ENCODE measurements around the gene NHS. TPM values are rescaled to one million over a fixed set of nuclear protein-coding genes. Genes with fewer than 3 reads are reported as not detected.

The NHS gene
- total RNA-seq = 102 and 117 TPM in 2 replicates
- long read RNA-seq, full-length matches to known transcripts = 6 of 267 reads
- long read RNA-seq, partial matches to known transcripts = 202 of 267 reads
- long read RNA-seq, other reads (novel, unspliced or antisense) = 59 of 267 reads

GRCh38 chrX:17374619-17375366 is at the start of gene NHS:
TSS of gene NHS (plus strand) at chrX:17375200. CDS start at chrX:17375758, 558 bp downstream.
- DNase-seq (ENCODE audit: low spot score, unreplicated experiment) = peak; percentile 86
- Mint-ChIP-seq H3K9me3 (ENCODE audit: low read depth) (peaks cover under 1% of the 10 kb centered on the region), H3K4me1 (ENCODE audit: low read depth) (peaks cover 24% of the 10 kb centered on the region), H3K36me3 (ENCODE audit: insufficient read depth) (peaks cover 4% of the 10 kb centered on the region), H3K4me3 (ENCODE audit: low read depth) (peak within 1 kb of the TSS; percentile 89), H3K27ac (peak within 1 kb of the TSS; percentile 63), H3K27me3 (peaks cover 15% of the 10 kb centered on the region)
- TF ChIP-seq CTCF (IDR thresholded peaks at IDR 0.05; ENCODE audit: unreplicated experiment) = peak; percentile 81

- no peak for DNase-seq (ENCODE audit: low spot score, unreplicated experiment)
- TF ChIP-seq CTCF (IDR thresholded peaks at IDR 0.05; ENCODE audit: unreplicated experiment) = no peak
- no peak overlapping the region for H3K4me3 Mint-ChIP-seq (ENCODE audit: low read depth)
Observed at GRCh38 chrX:17328837-17329236, 46.2 kb upstream of the NHS start.

GRCh38 chrX:17336377-17336776 is 38.6 kb upstream of the NHS start:
- no peak overlapping the region for H3K4me3 Mint-ChIP-seq (ENCODE audit: low read depth)
- no peaks in the 10 kb centered on the region for H3K36me3 Mint-ChIP-seq (ENCODE audit: insufficient read depth)
- H3K9me3 Mint-ChIP-seq (ENCODE audit: low read depth) = peaks cover 6% of the 10 kb centered on the region
- TF ChIP-seq CTCF (IDR thresholded peaks at IDR 0.05; ENCODE audit: unreplicated experiment) = no peak
- no peak for DNase-seq (ENCODE audit: low spot score, unreplicated experiment)
- no peak overlapping the region for H3K27ac Mint-ChIP-seq
- peaks cover 21% of the 10 kb centered on the region for H3K27me3 Mint-ChIP-seq
- peaks cover 3% of the 10 kb centered on the region for H3K4me1 Mint-ChIP-seq (ENCODE audit: low read depth)

More at GRCh38 chrX:17328837-17329236, 46.2 kb upstream of the NHS start:
- H3K27ac Mint-ChIP-seq = no peak overlapping the region
- H3K4me1 Mint-ChIP-seq (ENCODE audit: low read depth) = no peaks in the 10 kb centered on the region
- H3K27me3 Mint-ChIP-seq = peaks cover 8% of the 10 kb centered on the region
- no peaks in the 10 kb centered on the region for H3K9me3 Mint-ChIP-seq (ENCODE audit: low read depth)
- H3K36me3 Mint-ChIP-seq (ENCODE audit: insufficient read depth) = no peaks in the 10 kb centered on the region

GRCh38 chrX:17355976-17356375 is 19.0 kb upstream of the NHS start:
- Mint-ChIP-seq H3K4me1 (ENCODE audit: low read depth) (no peaks in the 10 kb centered on the region), H3K27ac (no peak overlapping the region), H3K9me3 (ENCODE audit: low read depth) (peaks cover 5% of the 10 kb centered on the region), H3K4me3 (ENCODE audit: low read depth) (no peak overlapping the region), H3K36me3 (ENCODE audit: insufficient read depth) (no peaks in the 10 kb centered on the region), H3K27me3 (peaks cover 9% of the 10 kb centered on the region)
- DNase-seq (ENCODE audit: low spot score, unreplicated experiment) = no peak
- no peak for TF ChIP-seq CTCF (IDR thresholded peaks at IDR 0.05; ENCODE audit: unreplicated experiment)

- no peaks in the 10 kb centered on the region for H3K9me3 Mint-ChIP-seq (ENCODE audit: low read depth)
- no peak overlapping the region for H3K4me3 Mint-ChIP-seq (ENCODE audit: low read depth)
- peaks cover 9% of the 10 kb centered on the region for H3K27me3 Mint-ChIP-seq
- H3K27ac Mint-ChIP-seq = no peak overlapping the region
- H3K36me3 Mint-ChIP-seq (ENCODE audit: insufficient read depth) = no peaks in the 10 kb centered on the region
- H3K4me1 Mint-ChIP-seq (ENCODE audit: low read depth) = no peaks in the 10 kb centered on the region
- DNase-seq (ENCODE audit: low spot score, unreplicated experiment) = no peak
- no peak for TF ChIP-seq CTCF (IDR thresholded peaks at IDR 0.05; ENCODE audit: unreplicated experiment)
Observed at GRCh38 chrX:17359500-17359899, 15.5 kb upstream of the NHS start.
